GM23338 (cell line): ENCODE results near the gene COP1. TPM values are rescaled to one million over a fixed set of nuclear protein-coding genes. Genes with fewer than 3 reads are reported as not detected.

Experiments
- ATAC-seq: fragments of 200-7000 bp; cut with Tn5 transposase; 3 replicates; pipeline ENCODE4 v1.9.1; 2020
- DNase-seq: peaks from one replicate; pipeline ENCODE4 v3.0.0-alpha.2; 2015; ENCODE audit warnings: low spot score
- H2AFZ ChIP-seq: fragments of 200-600 bp; sonication (generic); 2 replicates; pipeline ENCODE4 v1.8.0; 2016; ENCODE audit warnings: antibody characterized with exemption, mild to moderate bottlenecking, moderate library complexity
- H3F3A ChIP-seq: fragments of 200-600 bp; sonication (generic); replicated peaks from 2 replicates; pipeline ENCODE4 v1.8.0; 2017; ENCODE audit warnings: antibody characterized with exemption, mixed run types, low read depth
- H3K27ac ChIP-seq: fragments of 200-600 bp; sonication (generic); 2 replicates; pipeline ENCODE4 v1.6.1; 2016; ENCODE audit warnings: low read depth
- H3K27me3 ChIP-seq: fragments of 200-600 bp; sonication (generic); 2 replicates; pipeline ENCODE4 v1.8.0; 2016; ENCODE audit warnings: mild to moderate bottlenecking, mixed run types, moderate library complexity; ENCODE audit not compliant: insufficient read depth
- H3K36me3 ChIP-seq: fragments of 200-600 bp; sonication (generic); 2 replicates; pipeline ENCODE4 v1.8.0; 2016; ENCODE audit warnings: mild to moderate bottlenecking; ENCODE audit not compliant: insufficient read depth
- H3K4me1 ChIP-seq: fragments of 200-600 bp; sonication (generic); 2 replicates; pipeline ENCODE4 v1.8.0; 2016; ENCODE audit warnings: mild to moderate bottlenecking, moderate library complexity; ENCODE audit not compliant: insufficient read depth
- H3K4me2 ChIP-seq: fragments of 200-600 bp; sonication (generic); 2 replicates; pipeline ENCODE4 v1.7.1; 2017; ENCODE audit warnings: mixed run types
- H3K4me3 ChIP-seq: fragments of 200-600 bp; sonication (generic); 2 replicates; pipeline ENCODE4 v1.6.1; 2016; ENCODE audit warnings: mixed run types
- H3K79me2 ChIP-seq: fragments of 200-600 bp; sonication (generic); replicated peaks from 2 replicates; pipeline ENCODE4 v1.8.0; 2017; ENCODE audit warnings: mild to moderate bottlenecking; ENCODE audit not compliant: insufficient read depth
- H3K9me2 ChIP-seq: fragments of 200-600 bp; sonication (generic); 2 replicates; pipeline ENCODE4 v1.8.0; 2017; ENCODE audit not compliant: insufficient read depth
- H4K20me1 ChIP-seq: fragments of 200-600 bp; sonication (generic); replicated peaks from 2 replicates; pipeline ENCODE4 v1.8.0; 2017; ENCODE audit warnings: mild to moderate bottlenecking; ENCODE audit not compliant: insufficient read depth
- H3K27ac Mint-ChIP-seq: 2 replicates; pipeline ENCODE4 v1.8.0; 2020; ENCODE audit warnings: inconsistent platforms, mild to moderate bottlenecking, moderate library complexity, mixed read lengths
- H3K27me3 Mint-ChIP-seq: 3 replicates; pipeline ENCODE4 v1.8.0; 2022; ENCODE audit warnings: low read depth, mild to moderate bottlenecking, moderate library complexity, mixed read lengths, inconsistent platforms; ENCODE audit not compliant: insufficient read depth, poor library complexity
- H3K36me3 Mint-ChIP-seq: 3 replicates; pipeline ENCODE4 v1.8.0; 2021; ENCODE audit warnings: low read depth, mild to moderate bottlenecking, inconsistent platforms, moderate library complexity, mixed read lengths
- H3K4me1 Mint-ChIP-seq: 3 replicates; pipeline ENCODE4 v1.8.0; 2020; ENCODE audit warnings: mild to moderate bottlenecking, inconsistent platforms, mixed read lengths
- H3K4me3 Mint-ChIP-seq: 3 replicates; pipeline ENCODE4 v1.8.0; 2021; ENCODE audit warnings: moderate library complexity, mild to moderate bottlenecking, inconsistent platforms, mixed read lengths
- H3K9me3 Mint-ChIP-seq: 3 replicates; pipeline ENCODE4 v1.8.0; 2020; ENCODE audit warnings: moderate library complexity, mild to moderate bottlenecking, inconsistent platforms, mixed read lengths
- CTCF ChIP-seq, 2 experiments: fragments of 200-600 bp in 1 of 2; sonication (generic) in 1 of 2; conservative IDR thresholded peaks; 2 replicates each; pipeline versions ENCODE4 v1.5.1 to v1.6.1; 2016 to 2017; ENCODE audit warnings: antibody characterized with exemption in 2 of 2, low read depth in 2 of 2, mild to moderate bottlenecking in 2 of 2, moderate library complexity in 1 of 2
- ETS1 ChIP-seq: IDR thresholded peaks from 2 replicates; pipeline ENCODE4 v1.6.1; 2016; ENCODE audit warnings: antibody characterized with exemption
- EZH2phosphoT487 ChIP-seq: fragments of 200-600 bp; sonication (generic); IDR thresholded peaks from one replicate; pipeline ENCODE4 v1.8.1; 2018; ENCODE audit warnings: antibody characterized with exemption; ENCODE audit not compliant: unreplicated experiment
- NANOG ChIP-seq: IDR thresholded peaks from 2 replicates; pipeline ENCODE4 v1.6.1; 2016; ENCODE audit warnings: antibody characterized with exemption, borderline replicate concordance
- POLR2AphosphoS5 ChIP-seq: IDR thresholded peaks from 2 replicates; pipeline ENCODE4 v1.6.1; 2016; ENCODE audit warnings: antibody characterized with exemption, low read depth
- polyA plus RNA-seq: library from polyadenylated mRNA; unstranded; fragments of >200 nt; fragmentation: Nextera tagmentation; extraction: Ambion mirVana; gene quantifications from 2 replicates; pipeline ENCODE4 v1.2.1, GENCODE V29; 2016
- total RNA-seq: library from RNA; depleted of rRNA; stranded (reverse); fragments of >200 nt; shearing (Covaris generic); gene quantifications from 2 replicates; pipeline ENCODE4 v1.2.3, GENCODE V29; 2014

The COP1 gene
- total and polyA plus RNA-seq, 2 experiments from 2014 or later, result 54.0 to 54.9 TPM

GRCh38 chr1:176055398-176055797 lies 151.7 kb downstream of the COP1 start (continued):
- TF ChIP-seq POLR2AphosphoS5 (no peak), CTCF (conservative IDR thresholded peaks at IDR 0.05; ENCODE audit: low read depth in 2 of 2) (no peak), EZH2phosphoT487 (no peak), ETS1 (no peak)

GRCh38 chr1:176051902-176052518 lies 155.1 kb downstream of the COP1 start:
- H3K36me3 ChIP-seq, result no peaks in the 10 kb centered on the region
- no peak overlapping the region for H3K4me2 ChIP-seq
- no peaks in the 10 kb centered on the region for H3F3A ChIP-seq
- no peak for TF ChIP-seq NANOG
- no peak for TF ChIP-seq CTCF (conservative IDR thresholded peaks at IDR 0.05; ENCODE audit: low read depth in 2 of 2)
- no peak for TF ChIP-seq ETS1
- no peak for TF ChIP-seq POLR2AphosphoS5
- no peaks in the 10 kb centered on the region for H3K9me2 ChIP-seq
- H3K27ac ChIP-seq, result no peak overlapping the region
- H4K20me1 ChIP-seq, result 0 out of 2 replicates have a peak, but pooled peaks cover 7% of the 10 kb centered on the region
- H3K27me3 ChIP-seq, result no peaks in the 10 kb centered on the region
- H3K27me3 Mint-ChIP-seq, result no peaks in the 10 kb centered on the region
- no peak overlapping the region for H3K4me3 ChIP-seq
- H3K4me3 Mint-ChIP-seq, result no peak overlapping the region
- no peak overlapping the region for H3K27ac Mint-ChIP-seq
- no peaks in the 10 kb centered on the region for H3K36me3 Mint-ChIP-seq
- no peaks in the 10 kb centered on the region for H3K79me2 ChIP-seq
- H3K4me1 Mint-ChIP-seq, result no peaks in the 10 kb centered on the region
- H2AFZ ChIP-seq, result no peak overlapping the region
- DNase-seq, result no peak
- no peak for ATAC-seq
- H3K9me3 Mint-ChIP-seq, result no peaks in the 10 kb centered on the region
- H3K4me1 ChIP-seq, result no peaks in the 10 kb centered on the region

- Histone ChIP-seq H3K9me2 (no peaks in the 10 kb centered on the region), H4K20me1 (0 out of 2 replicates have a peak, but pooled peaks cover 7% of the 10 kb centered on the region), H2AFZ (no peak overlapping the region), H3K36me3 (no peaks in the 10 kb centered on the region), H3K4me2 (no peak overlapping the region), H3K79me2 (no peaks in the 10 kb centered on the region), H3F3A (no peaks in the 10 kb centered on the region), H3K27ac (no peak overlapping the region), H3K27me3 (no peaks in the 10 kb centered on the region), H3K4me1 (no peaks in the 10 kb centered on the region), H3K4me3 (no peak overlapping the region)
- no peaks in the 10 kb centered on the region for H3K4me1 Mint-ChIP-seq
- H3K27me3 Mint-ChIP-seq, result no peaks in the 10 kb centered on the region
- no peaks in the 10 kb centered on the region for H3K36me3 Mint-ChIP-seq
- ATAC-seq (no peak), DNase-seq (no peak)
- H3K4me3 Mint-ChIP-seq, result no peak overlapping the region
- H3K9me3 Mint-ChIP-seq, result no peaks in the 10 kb centered on the region
- no peak for TF ChIP-seq NANOG
- no peak overlapping the region for H3K27ac Mint-ChIP-seq
Measured at GRCh38 chr1:176051402-176051801, 155.7 kb downstream of the COP1 start.
